ENCODE measurements around the gene PLET1.
"Not testable (repeated sequence)": the region's sequence is repeated elsewhere in the genome, so short reads cannot be mapped to it uniquely, and the experiment has no call there.

Gene PLET1

GRCh38 chr11:112210890-112211289, 49.8 kb downstream of the PLET1 start:
- H3K27ac ChIP-seq (ENCODE audit: low read length) = no peak overlapping the region
- peaks cover 4% of the 10 kb centered on the region for H3K4me1 ChIP-seq (ENCODE audit: low read length)
- H3K4me2 ChIP-seq (ENCODE audit: low read length) = no peak overlapping the region
- H3K4me3 ChIP-seq (ENCODE audit: low read length) = no peak overlapping the region
- H4K20me1 ChIP-seq (ENCODE audit: insufficient read depth, low read length) = no peaks in the 10 kb centered on the region
- H2AFZ ChIP-seq (ENCODE audit: low read depth, low read length) = no peak overlapping the region
- H3K27me3 ChIP-seq (ENCODE audit: low read depth, low read length) = peaks cover 38% of the 10 kb centered on the region
- no peaks in the 10 kb centered on the region for H3K36me3 ChIP-seq (replicated peaks; ENCODE audit: low read depth, low read length)
- TF ChIP-seq CTCF (IDR thresholded peaks at IDR 0.05; ENCODE audit: low read depth, low read length) = no peak
- TF ChIP-seq EZH2phosphoT487 (IDR thresholded peaks at IDR 0.05; ENCODE audit: low read depth) = no peak
- no peaks in the 10 kb centered on the region for H3K9me3 ChIP-seq (ENCODE audit: insufficient read depth, low read length)
- no peak overlapping the region for H3K9ac ChIP-seq (ENCODE audit: low read length)
- no peaks in the 10 kb centered on the region for H3K79me2 ChIP-seq (ENCODE audit: low read length)

- Histone ChIP-seq H3K79me2 (ENCODE audit: low read length) (no peaks in the 10 kb centered on the region), H3K36me3 (replicated peaks; ENCODE audit: low read depth, low read length) (no peaks in the 10 kb centered on the region), H3K9ac (ENCODE audit: low read length) (no peak overlapping the region), H3K9me3 (ENCODE audit: insufficient read depth, low read length) (no peaks in the 10 kb centered on the region), H3K27ac (ENCODE audit: low read length) (no peak overlapping the region), H3K4me1 (ENCODE audit: low read length) (no peaks in the 10 kb centered on the region), H4K20me1 (ENCODE audit: insufficient read depth, low read length) (no peaks in the 10 kb centered on the region), H2AFZ (ENCODE audit: low read depth, low read length) (no peak overlapping the region), H3K4me3 (ENCODE audit: low read length) (no peak overlapping the region), H3K4me2 (ENCODE audit: low read length) (no peak overlapping the region), H3K27me3 (ENCODE audit: low read depth, low read length) (peaks cover 31% of the 10 kb centered on the region)
- TF ChIP-seq CTCF (IDR thresholded peaks at IDR 0.05; ENCODE audit: low read depth, low read length) (no peak), EZH2phosphoT487 (IDR thresholded peaks at IDR 0.05; ENCODE audit: low read depth) (no peak)
These were observed 54.6 kb downstream of the PLET1 start for GRCh38 chr11:112206071-112206470.

GRCh38 chr11:112200252-112200651, 60.4 kb downstream of the PLET1 start:
- Histone ChIP-seq H2AFZ (ENCODE audit: low read depth, low read length) (no peak overlapping the region), H3K4me2 (ENCODE audit: low read length) (no peak overlapping the region), H3K9ac (ENCODE audit: low read length) (no peak overlapping the region), H3K27me3 (ENCODE audit: low read depth, low read length) (peaks cover 14% of the 10 kb centered on the region; the same call in 1 of the 2 replicates), H3K4me1 (ENCODE audit: low read length) (no peaks in the 10 kb centered on the region), H3K4me3 (ENCODE audit: low read length) (no peak overlapping the region), H3K36me3 (replicated peaks; ENCODE audit: low read depth, low read length) (no peaks in the 10 kb centered on the region), H3K9me3 (ENCODE audit: insufficient read depth, low read length) (no peaks in the 10 kb centered on the region), H4K20me1 (ENCODE audit: insufficient read depth, low read length) (no peaks in the 10 kb centered on the region), H3K79me2 (ENCODE audit: low read length) (no peaks in the 10 kb centered on the region), H3K27ac (ENCODE audit: low read length) (no peak overlapping the region)
- TF ChIP-seq EZH2phosphoT487 (IDR thresholded peaks at IDR 0.05; ENCODE audit: low read depth) = no peak
- no peak for TF ChIP-seq CTCF (IDR thresholded peaks at IDR 0.05; ENCODE audit: low read depth, low read length)

- H3K27me3 ChIP-seq (ENCODE audit: low read depth, low read length) = peaks cover 14% of the 10 kb centered on the region; the same call in 1 of the 2 replicates
- not testable (repeated sequence) for H4K20me1 ChIP-seq (ENCODE audit: insufficient read depth, low read length); H3K9ac ChIP-seq (ENCODE audit: low read length); H3K9me3 ChIP-seq (ENCODE audit: insufficient read depth, low read length); H3K4me1 ChIP-seq (ENCODE audit: low read length); H3K4me2 ChIP-seq (ENCODE audit: low read length); H3K27ac ChIP-seq (ENCODE audit: low read length); H3K4me3 ChIP-seq (ENCODE audit: low read length); H3K79me2 ChIP-seq (ENCODE audit: low read length); H2AFZ ChIP-seq (ENCODE audit: low read depth, low read length); H3K36me3 ChIP-seq (replicated peaks; ENCODE audit: low read depth, low read length)
These were observed 61.6 kb downstream of the PLET1 start for GRCh38 chr11:112199101-112199500.
